ENCODE data around the gene UBD. TPM values are rescaled to one million over a fixed set of nuclear protein-coding genes. Genes with fewer than 3 reads are reported as not detected.
A peak's percentile ranks its signal among the peaks of the same experiment; 100 is the strongest.

Gene UBD
- total and polyA plus RNA-seq, 7 experiments from 2014 or later, result 1.9 TPM; not detected in 6

GRCh38 chr6:29597184-29597583 is 37.7 kb upstream of the UBD start:
- POLR2A ChIA-PET, result no interaction called here
- H3K4me3 ChIP-seq (ENCODE audit: low read length), result no peak overlapping the region
- no peaks in the 10 kb centered on the region for H3K9me3 Mint-ChIP-seq
- intact Hi-C loops (cut with micrococcal nuclease), result no loop called here
- H3K4me3 Mint-ChIP-seq, result no peak overlapping the region
- no peak for ATAC-seq
- H3K27ac Mint-ChIP-seq, result no peak overlapping the region
- H3K4me1 Mint-ChIP-seq, result no peaks in the 10 kb centered on the region
- peaks cover 0 to 2% (median 0%) of the 10 kb centered on the region in 5 donors for H3K36me3 Mint-ChIP-seq
- H3K36me3 ChIP-seq (ENCODE audit: control insufficient read depth in 2 of 3, insufficient read depth in 3 of 3, low read length in 3 of 3), result no peaks in the 10 kb centered on the region
- no peaks in the 10 kb centered on the region for H3K9me3 ChIP-seq (ENCODE audit: control insufficient read depth in 2 of 3, low read length in 3 of 3)
- DNase-seq, result no peak
- peaks cover 0 to 9% (median 3%) of the 10 kb centered on the region in 5 donors for H3K27me3 Mint-ChIP-seq
- no peak overlapping the region for H3K27ac ChIP-seq (ENCODE audit: low read depth, low read length)
- H3K4me1 ChIP-seq (ENCODE audit: control insufficient read depth in 2 of 2, insufficient read depth in 2 of 2, low read length in 2 of 2), result no peaks in the 10 kb centered on the region
- H3K27me3 ChIP-seq (ENCODE audit: control insufficient read depth in 2 of 2, insufficient read depth in 2 of 2, low read length in 2 of 2), result no peaks in the 10 kb centered on the region
- CTCF ChIA-PET, result no interaction called here

DNA sequence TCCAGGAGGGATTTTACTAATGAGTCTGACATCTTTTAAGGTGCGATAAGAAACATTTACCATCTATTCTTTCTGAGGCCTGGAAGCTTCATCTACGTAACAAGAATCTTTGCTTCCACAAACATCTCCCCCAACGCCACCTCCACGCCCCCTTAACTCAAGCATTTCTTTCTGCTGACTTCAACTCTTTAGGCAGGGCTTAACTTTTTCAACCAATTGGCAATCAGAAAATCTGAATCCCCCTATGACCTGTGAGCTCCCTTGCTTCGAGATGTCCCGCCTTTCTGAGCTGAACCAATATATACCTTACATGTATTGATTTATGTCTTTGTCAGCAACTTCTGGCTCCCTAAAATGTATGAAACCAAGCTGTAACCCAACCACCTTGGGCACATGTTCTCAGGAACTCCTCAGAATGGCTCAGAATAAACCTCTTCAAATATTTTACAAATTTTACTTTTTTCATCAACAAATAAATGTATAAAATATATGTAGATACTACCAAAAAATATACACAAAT is 36.9 kb upstream of the UBD start:
- DNase-seq (no peak), ATAC-seq (no peak)
- Histone ChIP-seq H3K4me1 (ENCODE audit: control insufficient read depth in 2 of 2, insufficient read depth in 2 of 2, low read length in 2 of 2) (no peaks in the 10 kb centered on the region), H3K4me3 (ENCODE audit: low read length) (no peak overlapping the region), H3K27me3 (ENCODE audit: control insufficient read depth in 2 of 2, insufficient read depth in 2 of 2, low read length in 2 of 2) (no peaks in the 10 kb centered on the region), H3K9me3 (ENCODE audit: control insufficient read depth in 2 of 3, low read length in 3 of 3) (no peaks in the 10 kb centered on the region), H3K27ac (ENCODE audit: low read depth, low read length) (no peak overlapping the region), H3K36me3 (ENCODE audit: control insufficient read depth in 2 of 3, insufficient read depth in 3 of 3, low read length in 3 of 3) (no peaks in the 10 kb centered on the region)
- no peak overlapping the region for H3K4me3 Mint-ChIP-seq
- POLR2A ChIA-PET, result no interaction called here
- peaks cover 0 to 2% (median 0%) of the 10 kb centered on the region in 5 donors for H3K36me3 Mint-ChIP-seq
- intact Hi-C loops (cut with micrococcal nuclease), result no loop called here
- H3K9me3 Mint-ChIP-seq, result no peaks in the 10 kb centered on the region
- peaks cover 0 to 9% (median 3%) of the 10 kb centered on the region in 5 donors for H3K27me3 Mint-ChIP-seq
- no peak overlapping the region for H3K27ac Mint-ChIP-seq
- CTCF ChIA-PET, result no interaction called here
- H3K4me1 Mint-ChIP-seq, result no peaks in the 10 kb centered on the region

GRCh38 chr6:29593199-29593855 is 33.8 kb upstream of the UBD start:
- no peak for ATAC-seq
- H3K36me3 Mint-ChIP-seq, result no peaks in the 10 kb centered on the region
- no peak overlapping the region for H3K27ac Mint-ChIP-seq
- peaks cover 0 to 6% (median 0%) of the 10 kb centered on the region in 7 donors for H3K4me1 Mint-ChIP-seq
- Histone ChIP-seq H3K4me1 (ENCODE audit: control insufficient read depth in 2 of 2, insufficient read depth in 2 of 2, low read length in 2 of 2) (no peaks in the 10 kb centered on the region), H3K9me3 (ENCODE audit: control insufficient read depth in 2 of 3, low read length in 3 of 3) (no peaks in the 10 kb centered on the region), H3K27ac (ENCODE audit: low read depth, low read length) (no peak overlapping the region), H3K36me3 (ENCODE audit: control insufficient read depth in 2 of 3, insufficient read depth in 3 of 3, low read length in 3 of 3) (no peaks in the 10 kb centered on the region), H3K27me3 (ENCODE audit: control insufficient read depth in 2 of 2, insufficient read depth in 2 of 2, low read length in 2 of 2) (no peaks in the 10 kb centered on the region), H3K4me3 (ENCODE audit: low read length) (no peak overlapping the region)
- no peaks in the 10 kb centered on the region for H3K9me3 Mint-ChIP-seq
- H3K4me3 Mint-ChIP-seq, result no peak overlapping the region
- no peak for DNase-seq
- ChIA-PET CTCF (no interaction called here), POLR2A (no interaction called here)
- intact Hi-C loops (cut with micrococcal nuclease), result no loop called here
- peaks cover 4 to 17% (median 14%) of the 10 kb centered on the region in 5 donors for H3K27me3 Mint-ChIP-seq

DNA sequence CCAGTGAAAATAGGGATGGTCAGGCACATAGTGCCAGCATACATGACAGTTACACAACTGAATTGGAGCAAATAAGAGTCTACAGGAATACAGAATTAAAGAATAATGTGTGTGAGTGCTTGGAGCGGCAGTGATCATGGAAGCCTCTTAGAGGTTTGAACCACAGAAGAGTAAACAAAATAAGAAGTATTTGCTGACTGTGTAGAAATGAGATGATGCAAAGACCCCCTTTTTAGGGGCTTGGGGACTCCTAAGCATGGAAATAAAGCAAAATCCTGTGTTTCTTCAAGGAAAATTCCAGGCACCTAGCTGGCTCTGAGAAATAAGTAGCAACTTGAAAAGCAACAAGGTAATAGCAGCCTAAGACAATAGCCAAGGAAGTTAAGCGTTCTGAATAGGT is 32.1 kb upstream of the UBD start:
- no peaks in the 10 kb centered on the region for H3K27me3 ChIP-seq (ENCODE audit: control insufficient read depth in 2 of 2, insufficient read depth in 2 of 2, low read length in 2 of 2)
- DNase-seq, result no peak
- H3K4me1 ChIP-seq (ENCODE audit: control insufficient read depth in 2 of 2, insufficient read depth in 2 of 2, low read length in 2 of 2), result no peaks in the 10 kb centered on the region
- H3K36me3 ChIP-seq (ENCODE audit: control insufficient read depth in 2 of 3, insufficient read depth in 3 of 3, low read length in 3 of 3), result no peaks in the 10 kb centered on the region
- H3K4me3 ChIP-seq (ENCODE audit: low read length), result no peak overlapping the region
- POLR2A ChIA-PET, result interaction anchor here (0.9 kb wide), 1 partner anchor 9 kb away, joined by 3 read pairs; no protein-coding TSS in a partner anchor
- H3K27ac ChIP-seq (ENCODE audit: low read depth, low read length), result no peak overlapping the region
- Mint-ChIP-seq H3K27ac (no peak overlapping the region), H3K36me3 (no peaks in the 10 kb centered on the region), H3K27me3 (peaks cover 11 to 30% (median 14%) of the 10 kb centered on the region in 5 donors), H3K4me3 (no peak overlapping the region), H3K9me3 (no peaks in the 10 kb centered on the region), H3K4me1 (peaks cover 0 to 6% (median 0%) of the 10 kb centered on the region in 7 donors)
- H3K9me3 ChIP-seq (ENCODE audit: control insufficient read depth in 2 of 3, low read length in 3 of 3), result no peaks in the 10 kb centered on the region
- no peak for ATAC-seq
- CTCF ChIA-PET, result no interaction called here
- intact Hi-C loops (cut with micrococcal nuclease), result no loop called here

DNA sequence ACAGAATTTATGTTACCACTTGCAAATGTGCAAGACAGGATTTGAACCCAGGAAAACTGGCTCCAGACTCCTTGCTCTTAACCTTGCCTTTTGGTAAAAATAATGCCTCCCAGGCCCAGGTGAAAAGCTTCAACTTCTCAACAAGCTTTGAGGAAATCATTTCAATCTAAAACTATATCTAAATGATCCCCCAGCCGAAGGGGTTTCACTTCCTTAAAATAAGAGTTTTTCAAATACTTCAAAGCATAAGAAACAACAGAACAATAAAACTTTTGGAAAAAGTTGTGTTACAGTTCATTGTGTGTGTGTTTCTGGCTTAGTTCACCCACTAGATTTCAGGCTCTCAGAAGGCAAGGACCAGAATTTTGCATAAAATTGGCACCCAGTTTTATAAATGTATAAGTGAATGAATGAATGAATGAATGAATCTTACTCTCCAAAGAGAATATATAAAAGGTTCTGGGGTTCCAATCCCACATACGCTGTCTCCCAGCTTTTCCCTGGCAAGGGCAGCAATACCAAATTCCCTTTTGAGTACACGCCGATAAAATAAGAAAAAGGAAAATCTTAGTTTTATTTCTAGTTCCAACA is 30.8 kb upstream of the UBD start:
- CTCF ChIA-PET, result interaction anchor here (0.6 to 1.4 kb wide), 4 partner anchors 51 to 752 kb away, joined by 3 to 4 read pairs (median 4); no protein-coding TSS in a partner anchor
- no peak for ATAC-seq

GRCh38 chr6:29589423-29590048 is 30.0 kb upstream of the UBD start:
- Mint-ChIP-seq H3K27me3 (peaks cover 11 to 38% (median 28%) of the 10 kb centered on the region in 5 donors), H3K4me1 (peaks cover 0 to 6% (median 0%) of the 10 kb centered on the region in 7 donors), H3K36me3 (no peaks in the 10 kb centered on the region), H3K4me3 (no peak overlapping the region), H3K27ac (no peak overlapping the region), H3K9me3 (no peaks in the 10 kb centered on the region)
- Histone ChIP-seq H3K4me3 (ENCODE audit: low read length) (no peak overlapping the region), H3K4me1 (ENCODE audit: control insufficient read depth in 2 of 2, insufficient read depth in 2 of 2, low read length in 2 of 2) (no peaks in the 10 kb centered on the region), H3K9me3 (ENCODE audit: control insufficient read depth in 2 of 3, low read length in 3 of 3) (no peaks in the 10 kb centered on the region), H3K36me3 (ENCODE audit: control insufficient read depth in 2 of 3, insufficient read depth in 3 of 3, low read length in 3 of 3) (no peaks in the 10 kb centered on the region), H3K27me3 (ENCODE audit: control insufficient read depth in 2 of 2, insufficient read depth in 2 of 2, low read length in 2 of 2) (peaks cover 0 to 5% of the 10 kb centered on the region in 2 donors), H3K27ac (ENCODE audit: low read depth, low read length) (no peak overlapping the region)
- ChIA-PET CTCF (interaction anchor here (0.7 to 1.4 kb wide), 3 partner anchors 12 to 157 kb away, joined by 3 to 4 read pairs (median 3); no protein-coding TSS in a partner anchor), POLR2A (no interaction called here)
- DNase-seq, result peak; percentile 14 to 62 (median 48)
- peak; percentile 80 for ATAC-seq
- intact Hi-C loops (cut with micrococcal nuclease), result loop anchor here (1.0 to 10.0 kb wide), 4 partner anchors 572 to 903 kb away; no protein-coding TSS in a partner anchor

More for the DNA sequence above, 30.8 kb upstream of the UBD start:
- no peak overlapping the region for H3K4me3 ChIP-seq (ENCODE audit: low read length)
- Mint-ChIP-seq H3K4me3 (no peak overlapping the region), H3K27me3 (peaks cover 11 to 33% (median 23%) of the 10 kb centered on the region in 5 donors), H3K27ac (no peak overlapping the region), H3K4me1 (peaks cover 0 to 6% (median 0%) of the 10 kb centered on the region in 7 donors), H3K36me3 (no peaks in the 10 kb centered on the region), H3K9me3 (no peaks in the 10 kb centered on the region)
- no peaks in the 10 kb centered on the region for H3K9me3 ChIP-seq (ENCODE audit: control insufficient read depth in 2 of 3, low read length in 3 of 3)
- no peaks in the 10 kb centered on the region for H3K36me3 ChIP-seq (ENCODE audit: control insufficient read depth in 2 of 3, insufficient read depth in 3 of 3, low read length in 3 of 3)
- POLR2A ChIA-PET, result no interaction called here
- DNase-seq, result no peak
- H3K27ac ChIP-seq (ENCODE audit: low read depth, low read length), result no peak overlapping the region
- intact Hi-C loops (cut with micrococcal nuclease), result no loop called here
- peaks cover 0 to 5% of the 10 kb centered on the region in 2 donors for H3K27me3 ChIP-seq (ENCODE audit: control insufficient read depth in 2 of 2, insufficient read depth in 2 of 2, low read length in 2 of 2)
- H3K4me1 ChIP-seq (ENCODE audit: control insufficient read depth in 2 of 2, insufficient read depth in 2 of 2, low read length in 2 of 2), result no peaks in the 10 kb centered on the region
